Left ventricle myocardium inferior (tissue), 1 donor: ENCODE results near the gene INSIG1. TPM values are rescaled to one million over a fixed set of nuclear protein-coding genes. Genes with fewer than 3 reads are reported as not detected.
A peak's percentile ranks its signal among the peaks of the same experiment; 100 is the strongest.

ENCODE experiments used
- DNase-seq: peaks from one replicate; pipeline ENCODE4 v3.0.0-alpha.2; 2020
- H3K27ac ChIP-seq: fragments of 200-600 bp; replicated peaks from 2 replicates; pipeline ENCODE4 v1.8.0; 2021
- H3K27me3 ChIP-seq: fragments of 200-600 bp; 2 replicates; pipeline ENCODE4 v1.8.0; 2021; ENCODE audit warnings: low read depth
- H3K36me3 ChIP-seq: fragments of 200-600 bp; 2 replicates; pipeline ENCODE4 v1.8.0; 2021
- H3K4me1 ChIP-seq: fragments of 200-600 bp; 2 replicates; pipeline ENCODE4 v1.8.0; 2021
- H3K4me3 ChIP-seq: fragments of 200-600 bp; 2 replicates; pipeline ENCODE4 v1.8.0; 2021; ENCODE audit warnings: mild to moderate bottlenecking, moderate library complexity
- H3K9me3 ChIP-seq: fragments of 200-600 bp; replicated peaks from 2 replicates; pipeline ENCODE4 v1.8.0; 2021
- CTCF ChIP-seq: fragments of 200-600 bp; IDR thresholded peaks from 2 replicates; pipeline ENCODE4 v1.8.0; 2021; ENCODE audit warnings: antibody characterized with exemption, mild to moderate bottlenecking, borderline replicate concordance
- intact Hi-C: fragments of 100-400 bp; cut with micrococcal nuclease; formaldehyde crosslinking; loops from one replicate; pipeline ENCODE4 v1.11.0; 2022
- total RNA-seq: library from RNA; stranded (reverse); fragmentation: NEBNext Ultra II Directional; extraction: Animal tissue kit (Norgen Biotek cat#: 25700); gene quantifications from one replicate; pipeline ENCODE4 v1.2.1, GENCODE V29; 2021
- donor health status: DM: no; HTN: yes; CAD: no; lungs with severe emphysema.

Gene INSIG1
- total RNA-seq, 1 donor from 2014 or later, result 7.5 TPM

DNA sequence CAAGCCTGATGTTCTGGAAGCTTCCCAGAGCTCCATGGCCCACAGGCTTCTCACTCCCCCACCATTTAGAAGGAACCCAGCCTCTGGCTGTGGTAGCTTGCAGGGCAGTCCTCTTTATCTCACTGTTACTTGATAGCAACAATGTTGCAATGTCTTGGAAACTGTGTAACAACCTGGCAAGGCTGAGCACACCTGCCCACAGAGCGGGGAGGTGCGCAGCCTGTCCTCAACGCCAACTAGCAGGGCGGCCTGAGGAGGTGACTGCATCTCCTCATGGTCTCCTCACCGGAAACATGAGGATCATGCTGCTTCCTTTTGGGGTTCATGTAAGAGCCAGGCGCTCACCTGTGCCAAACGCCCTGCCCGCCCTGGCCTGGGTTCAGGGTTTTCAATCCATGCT lies 43.7 kb upstream of the INSIG1 start:
- intact Hi-C loops, result no loop called here
- no peak for TF ChIP-seq CTCF

DNA sequence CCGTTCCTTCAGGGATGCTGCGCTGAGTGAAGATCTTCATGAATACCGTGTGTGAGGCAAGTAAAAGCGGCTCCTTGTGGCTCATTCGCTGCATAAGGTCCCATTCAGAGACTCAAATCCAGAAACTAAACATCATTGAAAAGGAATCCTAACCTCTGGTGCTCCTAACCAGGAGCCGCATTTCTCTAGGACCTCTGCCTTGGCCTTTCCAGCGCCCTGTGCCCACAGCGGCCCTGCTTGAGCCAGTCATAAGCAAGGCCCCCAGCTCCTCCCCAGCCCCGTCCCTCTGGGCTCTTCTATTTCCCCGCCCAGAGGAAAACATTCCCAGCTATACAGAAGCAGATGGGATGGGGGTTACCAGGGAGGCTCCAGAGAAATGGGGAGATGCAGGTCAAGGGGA lies 42.6 kb upstream of the INSIG1 start:
- no peak for DNase-seq
- peaks cover 18% of the 10 kb centered on the region for H3K4me1 ChIP-seq
- TF ChIP-seq CTCF, result no peak
- no peaks in the 10 kb centered on the region for H3K9me3 ChIP-seq
- peaks cover 29% of the 10 kb centered on the region for H3K27me3 ChIP-seq
- intact Hi-C loops, result no loop called here
- no peak overlapping the region for H3K27ac ChIP-seq
- H3K36me3 ChIP-seq, result no peaks in the 10 kb centered on the region
- H3K4me3 ChIP-seq, result no peak overlapping the region

More for the DNA sequence above, 43.7 kb upstream of the INSIG1 start:
- no peak overlapping the region for H3K27ac ChIP-seq
- no peaks in the 10 kb centered on the region for H3K9me3 ChIP-seq
- H3K36me3 ChIP-seq, result no peaks in the 10 kb centered on the region
- DNase-seq, result no peak
- H3K4me1 ChIP-seq, result peaks cover 18% of the 10 kb centered on the region
- H3K4me3 ChIP-seq, result no peak overlapping the region
- peaks cover 36% of the 10 kb centered on the region for H3K27me3 ChIP-seq

DNA sequence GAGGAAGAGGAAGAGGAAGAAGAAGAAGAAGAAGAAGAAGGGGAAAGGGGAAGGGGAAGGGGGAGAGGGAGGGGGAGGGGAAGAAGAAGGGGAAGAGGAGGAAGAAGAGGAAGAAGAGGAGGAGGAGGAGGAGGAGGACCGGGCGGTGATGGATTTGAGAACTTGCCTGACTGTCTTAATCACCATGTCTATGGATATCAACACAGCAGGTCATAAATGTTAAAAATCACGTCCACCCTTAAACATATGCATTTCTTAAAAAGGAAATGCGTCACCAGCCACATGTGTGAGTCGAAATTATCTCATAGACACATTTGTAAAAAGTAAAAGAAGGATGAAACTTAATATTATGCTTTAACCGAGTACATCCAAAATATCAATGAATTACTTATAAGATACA lies 42.1 kb upstream of the INSIG1 start:
- intact Hi-C loops, result no loop called here
- Histone ChIP-seq H3K27me3 (peaks cover 24% of the 10 kb centered on the region), H3K4me1 (peaks cover 18% of the 10 kb centered on the region), H3K4me3 (no peak overlapping the region), H3K27ac (no peak overlapping the region), H3K36me3 (no peaks in the 10 kb centered on the region), H3K9me3 (no peaks in the 10 kb centered on the region)
- no peak for TF ChIP-seq CTCF
- no peak for DNase-seq

GRCh38 chr7:155256081-155256760 lies 41.5 kb upstream of the INSIG1 start:
- intact Hi-C loops, result no loop called here
- Histone ChIP-seq H3K27me3 (peaks cover 18% of the 10 kb centered on the region), H3K4me3 (no peak overlapping the region), H3K4me1 (peaks cover 18% of the 10 kb centered on the region), H3K36me3 (no peaks in the 10 kb centered on the region), H3K9me3 (no peaks in the 10 kb centered on the region), H3K27ac (no peak overlapping the region)
- no peak for TF ChIP-seq CTCF
- no peak for DNase-seq

DNA sequence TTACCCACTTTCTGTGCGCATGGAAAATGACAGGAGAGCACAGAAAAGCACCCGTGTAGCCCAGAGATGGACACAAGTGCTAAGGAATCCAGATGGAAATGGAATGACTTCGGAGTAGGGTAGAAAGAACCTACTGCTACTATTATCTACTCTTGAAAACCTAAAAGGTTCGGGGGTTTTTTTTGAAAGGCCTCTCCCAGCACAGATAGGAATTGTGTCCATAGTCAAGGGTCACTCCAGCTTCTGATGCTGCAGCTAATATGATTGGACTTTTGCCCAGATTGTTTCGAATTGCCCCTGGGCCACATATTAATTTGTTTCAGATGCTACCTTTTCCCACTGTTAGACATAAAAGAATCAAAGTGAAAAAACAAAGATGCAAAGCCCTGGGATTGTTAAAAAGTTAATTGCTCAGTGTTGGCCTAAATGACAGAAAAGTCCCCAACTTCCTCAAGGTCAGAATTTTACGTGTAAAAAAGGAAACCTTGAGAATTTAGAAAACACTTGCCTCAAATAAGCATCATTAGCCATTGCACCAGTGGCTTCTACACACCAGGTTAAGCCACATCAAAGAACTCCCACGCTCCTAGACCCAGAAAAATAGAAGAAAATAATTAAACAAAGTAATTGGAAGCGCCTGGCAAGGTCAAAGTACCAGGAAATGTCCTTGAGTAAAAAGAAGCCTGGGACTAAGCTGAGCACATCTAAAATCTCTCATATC lies 40.8 kb upstream of the INSIG1 start:
- no peaks in the 10 kb centered on the region for H3K36me3 ChIP-seq
- H3K4me3 ChIP-seq, result peak overlapping the region; percentile 47
- intact Hi-C loops, result no loop called here
- peaks cover 18% of the 10 kb centered on the region for H3K4me1 ChIP-seq
- H3K27ac ChIP-seq, result peak overlapping the region; percentile 85
- H3K27me3 ChIP-seq, result peaks cover 12% of the 10 kb centered on the region
- TF ChIP-seq CTCF, result no peak
- no peaks in the 10 kb centered on the region for H3K9me3 ChIP-seq
- DNase-seq, result no peak
